Duodenal mucosa (tissue), 2 donors: Measurements from ENCODE around the gene SH3RF3.
A peak's percentile ranks its signal among the peaks of the same experiment; 100 is the strongest.

Experiments
- H3K27ac ChIP-seq: one replicate; pipeline ENCODE4 v1.7.0; 2013; ENCODE audit warnings: low read depth, low read length
- H3K27me3 ChIP-seq, 2 donors: one replicate each; pipeline ENCODE4 v1.7.0; 2013; ENCODE audit warnings: low read length in 2 of 2, control low read depth in 1 of 2; ENCODE audit not compliant: insufficient read depth in 2 of 2, control insufficient read depth in 1 of 2
- H3K36me3 ChIP-seq, 2 donors: one replicate each; pipeline ENCODE4 v1.7.0; 2013; ENCODE audit warnings: low read length in 2 of 2, control low read depth in 1 of 2; ENCODE audit not compliant: insufficient read depth in 2 of 2, control insufficient read depth in 1 of 2
- H3K4me1 ChIP-seq, 2 donors: one replicate each; pipeline ENCODE4 v1.7.0; 2013; ENCODE audit warnings: low read length in 2 of 2, control low read depth in 1 of 2; ENCODE audit not compliant: insufficient read depth in 2 of 2, control insufficient read depth in 1 of 2
- H3K4me3 ChIP-seq, 2 donors: one replicate each; pipeline ENCODE4 v1.7.0; 2013; ENCODE audit warnings: low read length in 2 of 2, low read depth in 1 of 2
- H3K9ac ChIP-seq, 2 donors: one replicate each; pipeline ENCODE4 v1.7.0; 2013; ENCODE audit warnings: low read length in 2 of 2, low read depth in 1 of 2
- H3K9me3 ChIP-seq, 2 donors: one replicate each; pipeline ENCODE4 v1.7.0; 2013; ENCODE audit warnings: low read length in 2 of 2, control low read depth in 1 of 2; ENCODE audit not compliant: control insufficient read depth in 1 of 2

SH3RF3 gene

GRCh38 chr2:109232909-109233308 is 103.9 kb downstream of the SH3RF3 start:
- H3K9ac ChIP-seq, result no peak overlapping the region
- H3K36me3 ChIP-seq, result no peaks in the 10 kb centered on the region
- no peaks in the 10 kb centered on the region for H3K4me1 ChIP-seq
- no peaks in the 10 kb centered on the region for H3K9me3 ChIP-seq
- peaks cover 3 to 6% of the 10 kb centered on the region in 2 donors for H3K27me3 ChIP-seq
- no peak overlapping the region for H3K4me3 ChIP-seq
- no peak overlapping the region for H3K27ac ChIP-seq

- H3K4me1 ChIP-seq, result peaks cover 1 to 2% of the 10 kb centered on the region in 2 donors
These were observed 104.6 kb downstream of the SH3RF3 start for GRCh38 chr2:109233643-109234042.

GRCh38 chr2:109234355-109234754 is 105.3 kb downstream of the SH3RF3 start:
- H3K9me3 ChIP-seq, result no peaks in the 10 kb centered on the region
- no peak overlapping the region for H3K9ac ChIP-seq
- H3K27me3 ChIP-seq, result peaks cover 3 to 6% of the 10 kb centered on the region in 2 donors
- no peaks in the 10 kb centered on the region for H3K36me3 ChIP-seq
- H3K27ac ChIP-seq, result no peak overlapping the region
- H3K4me3 ChIP-seq, result no peak overlapping the region
- peaks cover 3 to 6% of the 10 kb centered on the region in 2 donors for H3K4me1 ChIP-seq

More at GRCh38 chr2:109233643-109234042, 104.6 kb downstream of the SH3RF3 start:
- Histone ChIP-seq H3K9me3 (no peaks in the 10 kb centered on the region), H3K27ac (no peak overlapping the region), H3K4me3 (no peak overlapping the region), H3K9ac (no peak overlapping the region), H3K27me3 (peaks cover 3 to 6% of the 10 kb centered on the region in 2 donors), H3K36me3 (no peaks in the 10 kb centered on the region)

GRCh38 chr2:109236147-109236546 is 107.1 kb downstream of the SH3RF3 start:
- peaks cover 3 to 6% of the 10 kb centered on the region in 2 donors for H3K4me1 ChIP-seq

GRCh38 chr2:109237792-109238191 is 108.8 kb downstream of the SH3RF3 start:
- no peaks in the 10 kb centered on the region for H3K27me3 ChIP-seq
- no peaks in the 10 kb centered on the region for H3K9me3 ChIP-seq
- H3K4me3 ChIP-seq, result no peak overlapping the region
- peaks cover 3 to 14% of the 10 kb centered on the region in 2 donors for H3K4me1 ChIP-seq
- H3K27ac ChIP-seq, result no peak overlapping the region
- H3K36me3 ChIP-seq, result no peaks in the 10 kb centered on the region
- no peak overlapping the region for H3K9ac ChIP-seq

More at GRCh38 chr2:109236147-109236546, 107.1 kb downstream of the SH3RF3 start:
- no peak overlapping the region for H3K27ac ChIP-seq
- H3K36me3 ChIP-seq, result no peaks in the 10 kb centered on the region
- H3K27me3 ChIP-seq, result peaks cover 0 to 3% of the 10 kb centered on the region in 2 donors
- no peak overlapping the region for H3K4me3 ChIP-seq
- H3K9me3 ChIP-seq, result no peaks in the 10 kb centered on the region
- H3K9ac ChIP-seq, result no peak overlapping the region

- no peak overlapping the region for H3K27ac ChIP-seq
- H3K4me3 ChIP-seq, result no peak overlapping the region
- H3K4me1 ChIP-seq, result peaks cover 9 to 19% of the 10 kb centered on the region in 2 donors
- H3K9ac ChIP-seq, result no peak overlapping the region
- H3K27me3 ChIP-seq, result no peaks in the 10 kb centered on the region
- H3K9me3 ChIP-seq, result no peaks in the 10 kb centered on the region
- no peaks in the 10 kb centered on the region for H3K36me3 ChIP-seq
These were observed 109.6 kb downstream of the SH3RF3 start for GRCh38 chr2:109238580-109238979.

GRCh38 chr2:109239720-109240119 is 110.7 kb downstream of the SH3RF3 start:
- Histone ChIP-seq H3K9ac (no peak overlapping the region), H3K36me3 (no peaks in the 10 kb centered on the region), H3K4me3 (no peak overlapping the region), H3K4me1 (peaks cover 9 to 19% of the 10 kb centered on the region in 2 donors), H3K9me3 (no peaks in the 10 kb centered on the region), H3K27me3 (no peaks in the 10 kb centered on the region), H3K27ac (no peak overlapping the region)

GRCh38 chr2:109242210-109242653 is 113.2 kb downstream of the SH3RF3 start:
- Histone ChIP-seq H3K9me3 (no peaks in the 10 kb centered on the region), H3K4me3 (no peak overlapping the region), H3K27ac (peak overlapping the region; percentile 54), H3K27me3 (no peaks in the 10 kb centered on the region), H3K4me1 (peaks cover 12 to 22% of the 10 kb centered on the region in 2 donors), H3K36me3 (no peaks in the 10 kb centered on the region), H3K9ac (no peak overlapping the region)

GRCh38 chr2:109242654-109243331 is 113.8 kb downstream of the SH3RF3 start:
- Histone ChIP-seq H3K4me1 (peaks cover 17 to 27% of the 10 kb centered on the region in 2 donors), H3K27me3 (no peaks in the 10 kb centered on the region), H3K4me3 (no peak overlapping the region), H3K36me3 (no peaks in the 10 kb centered on the region), H3K9me3 (no peaks in the 10 kb centered on the region), H3K27ac (peak overlapping the region; percentile 54), H3K9ac (no peak overlapping the region)

- H3K9me3 ChIP-seq, result no peaks in the 10 kb centered on the region
- peaks cover 16 to 26% of the 10 kb centered on the region in 2 donors for H3K4me1 ChIP-seq
- no peak overlapping the region for H3K4me3 ChIP-seq
- no peak overlapping the region for H3K27ac ChIP-seq
- H3K36me3 ChIP-seq, result no peaks in the 10 kb centered on the region
- no peak overlapping the region for H3K9ac ChIP-seq
- H3K27me3 ChIP-seq, result no peaks in the 10 kb centered on the region
These were observed 114.7 kb downstream of the SH3RF3 start for GRCh38 chr2:109243526-109244303.
